ENCODE data around the gene ATF7.

ATF7 gene

DNA sequence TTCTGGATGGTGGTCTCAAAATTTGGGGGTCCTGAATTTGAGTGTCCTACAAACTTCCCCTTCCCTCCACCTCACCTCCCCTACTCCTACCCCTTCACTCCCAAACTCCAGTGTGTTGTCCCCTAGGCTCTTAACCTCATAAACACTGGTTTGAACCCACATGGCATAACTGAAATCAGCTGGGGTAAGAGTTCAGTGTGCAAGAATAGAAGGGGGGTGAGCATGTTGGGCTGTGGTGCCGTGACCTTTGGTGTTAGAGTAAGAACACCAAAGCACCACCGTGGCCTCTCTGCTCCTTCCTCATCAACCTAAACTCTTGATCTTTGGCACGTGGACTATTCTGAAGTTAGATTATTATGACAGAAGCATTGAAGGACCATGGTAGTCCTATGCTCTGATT, 163.2 kb downstream of the ATF7 start:
- no peak overlapping the region for H3K4me3 ChIP-seq (ENCODE audit: low read depth, low read length)
- TF ChIP-seq, protein P1, sequence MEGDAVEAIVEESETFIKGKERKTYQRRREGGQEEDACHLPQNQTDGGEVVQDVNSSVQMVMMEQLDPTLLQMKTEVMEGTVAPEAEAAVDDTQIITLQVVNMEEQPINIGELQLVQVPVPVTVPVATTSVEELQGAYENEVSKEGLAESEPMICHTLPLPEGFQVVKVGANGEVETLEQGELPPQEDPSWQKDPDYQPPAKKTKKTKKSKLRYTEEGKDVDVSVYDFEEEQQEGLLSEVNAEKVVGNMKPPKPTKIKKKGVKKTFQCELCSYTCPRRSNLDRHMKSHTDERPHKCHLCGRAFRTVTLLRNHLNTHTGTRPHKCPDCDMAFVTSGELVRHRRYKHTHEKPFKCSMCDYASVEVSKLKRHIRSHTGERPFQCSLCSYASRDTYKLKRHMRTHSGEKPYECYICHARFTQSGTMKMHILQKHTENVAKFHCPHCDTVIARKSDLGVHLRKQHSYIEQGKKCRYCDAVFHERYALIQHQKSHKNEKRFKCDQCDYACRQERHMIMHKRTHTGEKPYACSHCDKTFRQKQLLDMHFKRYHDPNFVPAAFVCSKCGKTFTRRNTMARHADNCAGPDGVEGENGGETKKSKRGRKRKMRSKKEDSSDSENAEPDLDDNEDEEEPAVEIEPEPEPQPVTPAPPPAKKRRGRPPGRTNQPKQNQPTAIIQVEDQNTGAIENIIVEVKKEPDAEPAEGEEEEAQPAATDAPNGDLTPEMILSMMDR (IDR thresholded peaks at IDR 0.05; ENCODE audit: low read depth, low read length): no peak

DNA sequence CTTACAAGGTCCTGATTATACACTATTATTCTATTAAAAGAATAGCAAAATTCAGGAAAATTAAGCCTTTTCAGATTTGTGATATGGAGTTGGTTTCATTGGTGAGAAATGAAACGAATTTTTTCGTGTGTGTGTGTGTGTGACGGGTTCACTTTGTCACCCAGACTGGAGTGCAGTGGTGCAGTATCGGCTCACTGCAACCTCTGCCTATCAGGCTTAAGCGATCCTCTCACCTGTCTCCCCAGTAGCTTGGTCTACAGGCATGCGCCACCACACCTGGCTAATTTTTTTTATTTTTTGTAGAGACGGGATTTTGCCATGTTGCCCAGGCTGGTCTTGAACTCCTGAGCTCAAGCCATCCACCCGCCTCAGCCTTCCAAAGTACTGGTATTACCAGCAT, 164.6 kb downstream of the ATF7 start:
- TF ChIP-seq, protein P1 (IDR thresholded peaks at IDR 0.05; ENCODE audit: low read depth, low read length): no peak
- H3K4me3 ChIP-seq (ENCODE audit: low read depth, low read length): no peak overlapping the region

- no peak overlapping the region for H3K4me3 ChIP-seq (ENCODE audit: low read depth, low read length)
- TF ChIP-seq, protein P1 (IDR thresholded peaks at IDR 0.05; ENCODE audit: low read depth, low read length): no peak
Measured at GRCh38 chr12:53461059-53461458, 165.1 kb downstream of the ATF7 start.

- no peak overlapping the region for H3K4me3 ChIP-seq (ENCODE audit: low read depth, low read length)
- TF ChIP-seq, protein P1 (IDR thresholded peaks at IDR 0.05; ENCODE audit: low read depth, low read length): no peak
Measured at GRCh38 chr12:53459097-53459496, 167.1 kb downstream of the ATF7 start.

All from WI38 (cell line).